GM11168 (cell line): ENCODE data around the gene HMGB3.
"Not testable (repeated sequence)": the region's sequence is repeated elsewhere in the genome, so short reads cannot be mapped to it uniquely, and the experiment has no call there.

ENCODE experiments used
- in situ Hi-C: fragments of 300-500 bp; cut with MboI; formaldehyde crosslinking; loops from one replicate; pipeline ENCODE4 v1.12.0; 2022; ENCODE audit warnings: low sequenced_read_pairs; ENCODE audit not compliant: unreplicated experiment

The HMGB3 gene

DNA sequence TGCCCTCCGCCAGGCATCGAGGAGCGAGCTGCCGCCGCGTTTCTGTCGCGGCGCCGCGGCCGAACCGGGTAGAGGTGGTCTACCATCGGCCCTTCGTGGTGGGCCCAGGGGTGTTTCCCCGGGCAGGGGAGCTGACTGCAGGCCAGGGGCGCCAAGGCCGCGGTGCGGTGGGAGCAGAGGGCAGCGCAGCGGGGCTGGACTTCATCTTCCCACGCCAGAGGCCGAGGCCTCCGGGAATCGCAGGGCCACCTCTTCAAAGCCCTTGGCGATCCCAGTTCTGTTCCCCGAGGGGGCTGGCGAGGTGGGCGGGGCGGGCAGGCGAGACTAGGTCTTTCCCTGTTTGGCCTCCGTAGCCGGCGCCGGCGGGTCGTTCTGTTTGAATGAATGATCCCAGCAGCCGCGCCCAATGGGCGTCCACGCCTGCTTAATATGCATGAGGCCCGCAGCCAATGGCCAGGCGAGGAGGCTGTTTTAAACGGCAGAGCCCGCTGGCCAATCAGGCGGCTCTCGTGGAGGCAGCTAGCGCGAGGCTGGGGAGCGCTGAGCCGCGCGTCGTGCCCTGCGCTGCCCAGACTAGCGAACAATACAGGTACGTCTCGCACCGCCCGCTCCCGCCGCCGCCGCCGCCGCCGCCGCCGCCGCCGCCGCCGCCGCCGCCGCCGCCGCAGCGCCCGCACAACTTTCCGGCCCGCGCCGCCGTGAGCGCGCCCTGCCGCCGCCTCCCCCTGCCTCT is at the start of gene HMGB3:
Gene HMGB3, plus strand, starts transcription at position 548 of the 733 bp plus-strand sequence. CDS start 2,265 bp downstream, outside the sequence.
- in situ Hi-C loops: loop anchor here (25.0 kb wide), 1 partner anchor 196 kb away; no protein-coding TSS in a partner anchor

DNA sequence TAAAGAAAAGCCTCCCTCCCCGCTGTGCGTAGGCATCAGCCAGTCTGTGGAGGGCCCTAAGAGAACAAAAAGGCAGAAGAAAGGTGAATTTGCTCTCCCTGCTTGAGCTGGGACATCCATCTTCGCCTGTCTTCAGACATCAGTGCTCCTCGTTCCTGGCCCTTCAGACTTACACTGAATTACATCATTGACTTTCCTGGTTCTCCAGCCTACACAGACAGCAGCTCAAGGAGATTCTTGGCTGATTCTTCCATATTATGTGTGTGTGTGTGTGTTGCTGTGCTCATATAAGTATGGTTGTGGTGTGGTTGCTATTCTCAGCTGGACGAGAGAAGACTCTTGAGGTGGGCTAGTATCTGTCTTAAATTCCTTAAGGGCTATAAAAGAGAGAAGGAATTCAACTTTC is 49.2 kb upstream of the HMGB3 start:
- in situ Hi-C loops: no loop called here

DNA sequence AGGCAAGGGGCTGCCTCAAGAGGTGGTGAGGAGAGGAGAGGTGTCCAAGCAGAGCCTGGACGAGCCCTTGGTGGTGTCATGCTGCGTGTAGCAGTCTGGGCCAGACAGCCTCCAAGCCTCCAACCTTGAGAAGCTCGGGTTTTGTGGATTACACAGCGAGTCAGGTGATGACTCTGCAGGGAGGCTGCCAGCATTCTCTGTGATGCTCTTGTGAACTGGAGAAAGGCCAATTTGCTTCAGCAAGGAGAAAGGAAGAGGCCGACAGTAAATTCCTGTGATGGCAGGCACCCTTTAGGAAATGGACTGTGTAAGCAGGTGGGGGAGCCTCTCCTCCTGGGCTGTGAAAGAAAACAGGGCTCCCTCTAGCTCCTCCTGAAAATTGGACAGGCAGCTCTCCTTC is 48.7 kb upstream of the HMGB3 start:
- in situ Hi-C loops: no loop called here

DNA sequence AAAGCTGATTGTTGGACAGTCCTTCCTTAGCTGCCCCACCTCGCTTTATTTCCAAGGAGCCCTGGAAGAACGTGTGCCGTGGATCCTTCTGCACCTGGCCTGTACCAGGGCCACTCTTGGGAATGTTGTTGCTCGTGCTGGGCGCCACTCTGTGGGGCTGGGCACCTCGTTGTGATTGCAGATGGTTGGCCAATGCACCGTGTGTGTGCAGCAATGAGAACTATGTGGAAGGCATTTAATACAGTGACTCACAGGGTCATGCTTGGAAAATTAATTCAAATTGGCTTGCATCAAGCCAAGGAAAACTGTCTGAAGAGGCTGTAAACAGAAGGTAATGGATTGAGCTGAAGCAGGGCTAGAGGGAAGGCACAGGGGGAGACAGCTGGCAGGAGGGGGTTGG is 47.7 kb upstream of the HMGB3 start:
- in situ Hi-C loops: no loop called here

DNA sequence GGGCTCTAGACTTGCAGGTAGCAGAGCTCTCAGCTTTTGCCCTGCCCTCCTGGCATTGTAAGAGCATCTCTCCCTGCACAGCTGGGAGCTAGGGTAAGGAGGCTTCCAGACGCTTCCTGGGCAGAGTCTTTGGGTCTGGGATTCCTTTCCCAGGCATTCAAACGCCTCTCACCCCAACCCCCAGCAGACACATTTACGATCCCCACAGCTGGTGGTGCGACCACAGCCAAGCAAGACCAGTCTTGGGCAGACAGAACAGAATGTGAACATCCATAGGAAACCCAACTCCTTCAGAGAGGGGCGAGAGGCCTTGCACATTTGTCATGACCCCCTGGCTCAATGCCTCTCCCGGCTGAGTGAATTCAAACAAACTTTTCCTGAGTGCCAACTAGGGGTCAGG is 46.6 kb upstream of the HMGB3 start:
- in situ Hi-C loops: no loop called here

DNA sequence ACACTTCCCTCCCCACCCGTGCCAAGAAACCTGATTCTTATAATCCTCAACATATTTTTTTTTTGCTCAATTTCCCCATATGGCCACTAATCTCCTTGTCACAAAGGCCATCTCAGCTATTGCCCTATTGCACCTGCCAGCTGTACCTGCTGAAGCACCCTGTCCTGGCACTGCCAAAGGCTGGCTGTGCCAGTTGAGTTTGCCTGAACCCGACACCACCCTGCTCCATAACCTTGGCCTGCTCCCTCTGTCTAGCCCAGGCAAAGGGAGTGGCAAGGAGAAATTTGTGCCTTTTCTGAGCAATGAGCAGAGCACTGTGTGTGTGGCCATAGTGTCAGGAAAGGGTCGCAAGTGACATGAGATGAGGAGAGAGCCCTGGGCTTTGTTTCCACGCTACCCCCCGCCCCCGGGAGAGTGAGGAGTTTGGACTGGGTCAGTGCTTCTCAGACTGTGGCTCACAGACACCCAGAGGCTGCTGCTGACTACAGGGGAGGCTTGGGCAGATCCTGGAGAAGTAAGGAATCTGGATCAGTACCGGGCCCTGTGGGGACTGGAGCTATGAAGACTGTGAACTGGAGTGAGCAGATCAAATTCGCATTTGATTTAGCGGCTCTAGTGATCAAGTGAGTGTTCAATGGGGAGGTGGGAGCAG is 42.2 kb upstream of the HMGB3 start:
- in situ Hi-C loops: no loop called here

DNA sequence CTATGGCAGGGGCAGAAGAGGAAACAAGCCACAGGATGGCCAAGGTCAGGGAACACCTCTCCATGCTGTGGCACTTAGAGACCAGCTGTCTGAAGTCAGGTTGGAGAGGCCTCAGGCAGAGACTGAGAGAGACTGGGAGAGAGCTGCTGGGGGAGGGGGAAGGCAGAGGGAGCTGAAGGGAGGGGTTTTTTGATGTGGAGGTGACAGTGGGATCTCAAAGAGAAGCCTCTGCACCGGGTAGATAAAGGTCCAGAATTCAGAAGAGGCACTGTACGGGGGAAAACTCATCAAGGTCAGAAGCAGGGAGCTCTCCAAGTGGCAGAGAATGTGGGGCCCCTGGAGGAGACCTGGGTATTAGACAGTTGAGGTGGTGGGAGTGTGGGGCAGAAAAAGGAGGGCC is 41.6 kb upstream of the HMGB3 start:
- in situ Hi-C loops: no loop called here

DNA sequence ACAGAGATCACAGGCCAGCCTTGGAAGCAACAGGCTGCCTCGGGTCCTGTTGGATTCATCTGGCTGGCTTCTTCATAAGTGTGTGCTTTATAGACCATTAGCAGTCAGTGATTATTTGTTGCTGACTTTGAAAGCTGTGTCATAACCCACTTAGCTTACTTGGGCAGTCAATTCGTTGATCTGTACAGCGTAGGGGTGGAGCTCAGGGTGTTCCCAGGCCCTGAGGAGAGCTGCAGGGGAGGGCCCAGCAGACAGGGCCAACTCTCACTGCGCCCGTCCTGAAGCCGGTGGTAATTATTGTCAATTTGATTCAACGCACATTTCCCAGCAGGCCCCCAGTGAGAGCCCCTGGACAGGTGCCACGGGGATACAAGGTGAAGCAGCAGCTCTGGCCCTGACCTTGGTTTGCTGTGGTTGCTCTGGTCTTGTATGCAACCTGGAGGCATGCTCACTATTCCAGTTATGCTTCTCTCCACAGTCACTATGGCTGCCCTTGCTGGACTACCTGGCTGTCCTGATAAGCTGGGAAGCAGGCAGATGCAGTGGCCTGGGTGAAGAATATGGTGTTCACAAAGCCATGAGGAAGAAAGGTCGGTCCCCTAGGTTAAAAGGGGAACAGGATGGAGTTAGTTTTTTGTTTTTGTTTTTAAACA is 40.1 kb upstream of the HMGB3 start:
- in situ Hi-C loops: no loop called here

DNA sequence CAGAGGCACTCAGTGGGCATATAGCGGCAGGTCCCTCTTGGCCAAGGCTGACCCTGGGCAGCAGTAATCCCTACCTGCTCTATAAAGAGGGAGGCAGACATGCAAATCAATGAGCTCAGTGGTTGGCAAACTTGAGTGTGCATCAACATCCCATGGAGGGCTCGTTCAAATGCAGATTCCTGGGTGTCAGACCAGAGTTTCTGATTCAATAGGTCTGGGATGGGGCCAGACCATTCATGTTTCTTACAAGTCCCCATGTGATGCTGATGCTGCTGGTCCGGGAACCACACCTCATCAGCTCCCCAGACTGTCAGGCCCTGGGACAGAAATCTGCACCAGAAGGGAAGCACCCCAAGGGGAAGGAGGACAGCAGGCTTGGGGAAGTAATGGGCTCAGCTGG is 38.9 kb upstream of the HMGB3 start:
- in situ Hi-C loops: no loop called here

DNA sequence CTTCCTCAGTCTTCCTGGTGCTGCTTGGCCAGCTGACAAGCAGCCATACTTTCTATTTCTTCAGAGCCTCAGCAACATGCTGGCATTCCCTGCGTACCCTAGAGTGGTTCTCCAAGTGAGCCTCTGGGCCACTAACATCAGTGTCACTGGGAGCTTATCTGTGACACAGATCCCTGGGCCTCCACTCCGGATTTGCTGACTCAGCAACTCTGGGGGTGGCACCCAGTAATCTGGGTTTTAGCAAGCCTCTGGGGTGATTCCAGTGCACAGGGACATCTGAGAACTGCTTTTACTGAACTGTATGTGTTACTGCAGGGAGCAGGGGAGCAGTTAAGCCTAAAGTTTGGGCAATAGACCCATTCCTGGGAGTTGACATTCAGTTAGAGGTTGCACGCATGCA is 28.2 kb upstream of the HMGB3 start:
- in situ Hi-C loops: no loop called here

DNA sequence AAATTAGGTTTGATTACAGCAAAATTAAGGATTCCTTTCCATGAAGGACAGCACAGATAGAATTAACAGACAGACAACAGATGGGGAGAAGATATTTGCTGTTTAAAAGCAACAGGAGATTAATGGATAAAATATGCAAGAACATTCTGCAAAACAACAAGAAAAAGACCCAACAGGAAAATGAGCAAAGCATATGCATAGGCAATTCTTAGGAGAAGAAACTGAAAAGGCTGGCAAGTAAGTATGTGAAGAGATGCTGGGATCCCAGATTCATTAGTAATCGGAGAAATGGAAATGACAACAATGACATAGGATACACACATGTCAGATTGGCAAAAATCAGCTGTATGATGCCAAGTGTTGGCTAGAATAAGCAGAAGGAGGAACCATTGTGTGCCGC is 27.5 kb upstream of the HMGB3 start:
- in situ Hi-C loops: no loop called here

DNA sequence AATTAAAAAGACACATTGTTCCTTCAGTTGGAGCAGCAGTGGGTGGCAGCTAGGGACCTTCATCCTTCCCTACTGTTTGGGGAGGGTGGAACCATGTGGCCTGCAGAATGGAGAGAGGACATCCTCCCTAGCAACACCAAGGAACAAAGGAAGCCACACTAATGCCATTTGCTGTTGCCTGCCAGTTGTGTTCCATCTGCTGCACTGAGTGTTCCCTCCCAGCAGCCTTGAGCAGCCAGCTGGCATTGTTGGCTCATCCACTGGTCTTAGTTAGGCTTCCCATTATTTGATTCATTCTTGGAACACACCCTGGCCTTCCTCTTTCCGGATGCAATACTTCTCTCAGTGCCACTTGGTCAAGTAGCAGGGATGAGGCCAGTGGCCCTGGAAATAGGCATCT is 25.0 kb upstream of the HMGB3 start:
- in situ Hi-C loops: no loop called here

DNA sequence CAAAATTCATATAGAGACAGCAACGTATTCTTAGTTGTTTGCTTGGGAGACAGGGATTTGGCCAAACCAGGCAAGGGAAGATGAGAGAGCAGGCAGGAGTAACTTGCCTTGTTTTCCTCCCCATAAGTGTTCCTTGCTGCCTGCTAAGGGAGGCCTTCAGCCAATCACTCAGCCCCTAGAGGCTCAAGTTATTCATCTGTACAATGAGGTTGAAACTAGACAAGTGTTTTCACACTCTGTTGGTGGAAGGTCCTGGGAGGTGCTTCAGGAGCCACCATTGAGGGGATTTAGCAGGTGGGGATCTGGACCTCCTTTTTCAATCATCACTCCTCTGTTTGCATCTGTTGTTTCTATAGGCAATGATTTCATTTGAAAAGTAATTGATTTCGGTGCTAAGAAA is 23.6 kb upstream of the HMGB3 start:
- in situ Hi-C loops: no loop called here

DNA sequence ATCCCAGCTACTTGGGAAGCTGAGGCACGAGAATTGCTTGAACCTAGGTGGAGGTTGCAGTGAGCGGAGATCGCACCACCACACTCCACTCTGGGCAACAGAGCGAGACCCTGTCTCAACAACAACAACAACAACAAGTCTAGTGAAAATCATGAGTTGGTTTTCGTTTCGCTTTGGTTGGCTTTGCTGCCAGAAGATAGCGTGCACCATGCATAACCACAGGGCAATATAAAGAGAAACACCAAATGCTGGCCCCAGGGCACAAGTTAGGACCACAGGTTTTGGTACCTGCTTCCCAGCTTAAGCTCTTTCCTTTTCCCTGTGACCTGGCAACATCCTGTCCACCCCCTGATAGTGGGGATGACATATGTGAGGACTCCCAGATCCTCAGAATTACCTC is 21.5 kb upstream of the HMGB3 start:
- in situ Hi-C loops: no loop called here

DNA sequence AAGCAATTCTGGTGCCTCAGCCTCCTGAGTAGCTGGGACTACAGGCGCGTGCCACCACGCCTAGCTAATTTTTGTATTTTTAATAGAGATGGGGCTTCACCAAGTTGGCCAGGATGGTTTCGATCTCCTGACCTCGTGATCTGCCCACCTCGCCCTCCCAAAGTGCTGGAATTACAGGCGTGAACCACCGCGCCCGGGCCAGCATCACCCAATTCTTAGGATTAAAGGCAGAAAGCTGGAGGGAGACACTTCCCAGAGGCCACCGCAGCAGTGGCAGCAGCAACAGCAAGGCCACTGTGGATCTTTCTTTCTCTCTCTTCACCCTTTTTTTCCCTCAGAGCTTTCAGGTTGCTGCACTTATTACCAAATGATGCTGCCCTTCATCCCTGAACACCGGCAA is 18.7 kb upstream of the HMGB3 start:
- in situ Hi-C loops: not testable (repeated sequence)

DNA sequence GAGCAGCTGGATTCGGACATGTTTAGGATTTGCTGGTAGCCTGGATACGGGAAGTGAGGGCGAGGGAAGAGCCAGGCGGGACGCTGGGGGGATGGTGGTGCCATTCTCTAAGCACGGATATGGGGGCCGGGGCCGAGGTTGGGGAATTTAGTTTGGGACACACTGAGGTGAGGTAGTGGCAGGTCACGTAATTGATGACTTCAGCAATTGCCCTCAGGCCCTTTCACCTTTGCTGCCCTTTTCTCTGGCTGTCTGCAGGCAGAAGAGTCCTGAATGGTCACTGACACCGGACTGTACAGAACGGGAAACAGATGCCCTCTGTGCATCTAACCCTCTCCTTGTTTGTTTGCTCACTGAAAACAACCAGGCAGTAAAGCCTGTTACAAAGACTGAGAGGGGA is 16.9 kb upstream of the HMGB3 start:
- in situ Hi-C loops: no loop called here

DNA sequence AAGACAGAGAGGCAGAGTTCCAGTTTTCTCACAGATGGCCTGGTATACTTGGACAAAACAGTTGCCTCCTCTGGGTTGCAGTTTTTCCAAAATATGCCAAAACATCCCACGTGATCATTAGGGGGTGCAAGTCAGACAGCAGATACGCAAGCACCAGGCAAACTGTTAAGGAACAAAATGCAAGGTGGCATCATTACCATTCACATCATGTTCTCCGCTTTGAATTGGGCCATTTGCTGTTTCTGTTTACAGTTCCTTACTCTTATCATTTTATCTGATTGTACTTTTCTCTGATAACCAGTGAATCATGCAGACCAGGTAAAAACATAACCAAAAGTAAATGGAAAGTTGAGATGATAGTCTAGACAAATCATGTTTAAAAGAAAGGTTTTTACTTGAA is 16.4 kb upstream of the HMGB3 start:
- in situ Hi-C loops: no loop called here

DNA sequence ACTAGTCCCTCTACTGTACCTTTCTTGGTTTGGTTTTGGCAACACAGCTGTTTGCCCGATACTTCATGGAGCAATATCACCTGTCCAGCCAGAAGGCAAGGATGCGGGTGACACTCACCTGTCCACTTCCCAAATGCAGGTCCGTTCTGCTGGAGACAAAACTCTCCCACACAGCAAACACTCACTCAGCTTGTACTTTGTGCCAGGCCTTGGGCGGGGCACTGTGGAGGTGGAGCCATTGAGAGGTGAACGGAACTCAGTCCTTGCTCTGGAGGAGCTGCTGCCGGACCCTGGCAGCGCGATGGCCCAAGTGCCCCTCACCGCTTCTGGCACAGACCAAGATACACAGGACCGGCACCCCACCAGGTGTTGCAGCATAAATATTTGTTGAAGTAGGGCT is 15.3 kb upstream of the HMGB3 start:
- in situ Hi-C loops: no loop called here

DNA sequence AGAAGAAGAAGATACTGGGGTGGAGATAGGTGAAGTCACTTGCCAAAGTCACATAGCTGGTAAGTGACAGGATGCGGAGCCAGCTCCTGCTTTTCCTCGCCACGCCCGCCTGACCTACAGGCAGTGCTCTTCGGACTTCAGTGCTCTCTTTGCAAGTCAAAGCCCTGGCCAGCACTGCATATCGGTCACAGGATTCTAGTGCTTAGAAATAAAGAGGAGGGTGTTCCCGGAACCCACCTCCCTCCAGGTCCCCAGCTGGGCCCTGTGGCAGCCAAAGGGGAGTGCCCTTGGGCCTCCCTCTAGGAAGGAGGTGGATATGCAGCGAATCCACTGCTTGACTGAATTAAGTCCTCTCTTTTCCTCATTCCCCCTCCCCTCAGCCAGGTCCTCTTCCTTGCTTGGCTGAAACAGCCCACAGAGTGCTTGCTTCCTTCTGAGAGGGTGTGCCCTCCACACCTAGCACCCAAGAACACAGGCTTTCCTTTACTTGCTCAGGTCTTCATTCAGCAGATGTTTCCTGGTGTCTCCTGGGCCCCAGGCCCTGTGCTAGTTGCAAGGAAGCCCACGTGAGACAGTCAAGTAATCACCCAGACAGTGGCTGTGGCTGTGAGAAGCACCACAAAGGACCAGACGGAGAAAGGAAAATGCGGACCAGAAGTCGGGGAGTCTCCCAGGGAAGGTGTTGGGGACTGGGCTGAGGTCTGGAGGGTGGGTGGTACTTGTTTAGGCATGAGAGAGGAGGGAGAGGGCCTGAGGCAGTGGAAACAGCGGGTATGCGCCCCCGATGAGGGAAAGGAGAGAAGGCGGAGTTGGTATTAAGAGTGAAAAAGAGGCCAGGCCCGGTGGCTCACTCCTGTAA is 14.0 kb upstream of the HMGB3 start:
- in situ Hi-C loops: no loop called here

DNA sequence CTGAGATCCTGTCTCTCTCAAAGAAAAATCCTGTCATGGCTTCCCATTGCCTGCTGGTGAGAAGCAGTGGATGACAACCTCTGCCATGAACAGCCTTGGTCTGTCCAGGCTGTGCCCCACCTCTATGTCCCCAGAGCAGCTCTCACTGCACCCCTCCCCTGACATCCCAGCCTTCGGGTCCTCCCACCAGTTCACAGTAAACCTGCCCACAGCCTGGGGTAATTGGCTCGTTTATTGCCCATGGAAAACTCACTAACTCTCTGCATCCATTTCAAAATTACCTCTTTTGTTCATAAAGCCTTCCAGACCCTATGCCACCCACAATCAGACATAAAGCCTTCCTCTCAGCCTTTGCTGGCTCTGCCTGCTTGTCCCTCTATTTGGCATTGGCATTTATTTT is 10.7 kb upstream of the HMGB3 start:
- in situ Hi-C loops: no loop called here
